ENCODE results near the gene SLC16A4.
"Not testable (repeated sequence)": the region's sequence is repeated elsewhere in the genome, so short reads cannot be mapped to it uniquely, and the experiment has no call there.

The SLC16A4 gene

GRCh38 chr1:110408488-110408887, 17.7 kb upstream of the SLC16A4 start:
- DNase-seq (ENCODE audit: low read depth), result no peak

GRCh38 chr1:110407260-110408210, 16.7 kb upstream of the SLC16A4 start, which contains the start of gene LAMTOR5:
Gene LAMTOR5, minus strand, starts transcription at chr1:110407694. Its CDS starts 74 bp downstream, at chr1:110407620.
- peak; percentile 76 for DNase-seq (ENCODE audit: low read depth)

- DNase-seq (ENCODE audit: low read depth), result not testable (repeated sequence)
These were observed 15.6 kb upstream of the SLC16A4 start for GRCh38 chr1:110406407-110406806.

GRCh38 chr1:110404401-110404800, 13.6 kb upstream of the SLC16A4 start:
- no peak for DNase-seq (ENCODE audit: low read depth)

GRCh38 chr1:110403805-110404204, 13.0 kb upstream of the SLC16A4 start:
- no peak for DNase-seq (ENCODE audit: low read depth)

GRCh38 chr1:110396259-110396958, 5.6 kb upstream of the SLC16A4 start:
- DNase-seq (ENCODE audit: low read depth), result not testable (repeated sequence)

- DNase-seq (ENCODE audit: low read depth), result no peak
These were observed 3.6 kb upstream of the SLC16A4 start for GRCh38 chr1:110394493-110394820.

GRCh38 chr1:110393691-110394492, 3.1 kb upstream of the SLC16A4 start:
- DNase-seq (ENCODE audit: low read depth), result no peak

- no peak for DNase-seq (ENCODE audit: low read depth)
These were observed 2.5 kb upstream of the SLC16A4 start for GRCh38 chr1:110393286-110393685.

- DNase-seq (ENCODE audit: low read depth), result no peak
These were observed 730 bp downstream of the SLC16A4 start for GRCh38 chr1:110390096-110390495.

GRCh38 chr1:110387048-110387754, 3.6 kb downstream of the SLC16A4 start:
- DNase-seq (ENCODE audit: low read depth), result no peak

- no peak for DNase-seq (ENCODE audit: low read depth)
These were observed 5.5 kb downstream of the SLC16A4 start for GRCh38 chr1:110385369-110385768.

GRCh38 chr1:110384581-110385321, 6.1 kb downstream of the SLC16A4 start:
- no peak for DNase-seq (ENCODE audit: low read depth)

GRCh38 chr1:110383251-110383990, 7.4 kb downstream of the SLC16A4 start:
- DNase-seq (ENCODE audit: low read depth), result no peak

GRCh38 chr1:110380672-110381283, 10.0 kb downstream of the SLC16A4 start:
- DNase-seq (ENCODE audit: low read depth), result no peak

- no peak for DNase-seq (ENCODE audit: low read depth)
These were observed 15.3 kb downstream of the SLC16A4 start for GRCh38 chr1:110375490-110375889.

GRCh38 chr1:110370827-110371226, 20.0 kb downstream of the SLC16A4 start:
- no peak for DNase-seq (ENCODE audit: low read depth)

- no peak for DNase-seq (ENCODE audit: low read depth)
These were observed 26.6 kb downstream of the SLC16A4 start for GRCh38 chr1:110364221-110364620.

- DNase-seq (ENCODE audit: low read depth), result no peak
These were observed 29.0 kb downstream of the SLC16A4 start for GRCh38 chr1:110361856-110362255.

GRCh38 chr1:110360431-110360830, 30.4 kb downstream of the SLC16A4 start:
- no peak for DNase-seq (ENCODE audit: low read depth)

Data from stimulated activated CD8-positive, alpha-beta memory T cell treated with anti-CD3 and anti-CD28 coated beads, Interleukin-12 subunit alpha, Interleukin-12 subunit beta, amount 100 ng/mL, for 4 hours (primary cell).